ENCODE measurements around the gene TRIM56.
"Not testable (repeated sequence)": the region's sequence is repeated elsewhere in the genome, so short reads cannot be mapped to it uniquely, and the experiment has no call there.

TRIM56 gene

GRCh38 chr7:101120315-101120714 lies 35.0 kb downstream of the TRIM56 start:
- CTCF ChIA-PET = interaction anchor here (1.5 to 1.7 kb wide), 2 partner anchors 10 to 72 kb away, joined by 3 read pairs; no protein-coding TSS in a partner anchor
- POLR2A ChIA-PET = no interaction called here
- no peak for TF ChIP-seq CTCF (IDR thresholded peaks at IDR 0.05; ENCODE audit: control extremely low read depth, extremely low read depth, low read depth, missing control alignments)
- DNase-seq (ENCODE audit: extremely low spot score) = no peak

GRCh38 chr7:101121631-101121990 lies 36.3 kb downstream of the TRIM56 start:
- ChIA-PET CTCF (interaction anchor here (1.0 to 9.9 kb wide), 3 partner anchors 16 to 22 kb away, joined by 3 to 81 read pairs (median 39); no protein-coding TSS in a partner anchor), POLR2A (interaction anchor here (0.8 kb wide), 1 partner anchor 18 kb away, joined by 5 read pairs; no protein-coding TSS in a partner anchor)
- DNase-seq (ENCODE audit: extremely low spot score) = not testable (repeated sequence)

- DNase-seq (ENCODE audit: extremely low spot score) = peak; percentile 74
Observed at GRCh38 chr7:101121991-101122932, 37.0 kb downstream of the TRIM56 start.

GRCh38 chr7:101122933-101123702 lies 37.8 kb downstream of the TRIM56 start:
- DNase-seq (ENCODE audit: extremely low spot score) = no peak
- CTCF ChIA-PET = interaction anchor here (1.2 to 9.9 kb wide), 4 partner anchors 14 to 159 kb away, joined by 4 to 81 read pairs (median 22); no protein-coding TSS in a partner anchor
- POLR2A ChIA-PET = no interaction called here
- TF ChIP-seq CTCF (IDR thresholded peaks at IDR 0.05; ENCODE audit: control extremely low read depth, extremely low read depth, low read depth, missing control alignments) = no peak

More at GRCh38 chr7:101121991-101122932, 37.0 kb downstream of the TRIM56 start:
- CTCF ChIA-PET = interaction anchor here (1.0 to 9.9 kb wide), 5 partner anchors 14 to 160 kb away, joined by 3 to 81 read pairs (median 4); no protein-coding TSS in a partner anchor
- POLR2A ChIA-PET = interaction anchor here (0.8 kb wide), 1 partner anchor 17 kb away, joined by 5 read pairs; no protein-coding TSS in a partner anchor
- TF ChIP-seq CTCF (IDR thresholded peaks at IDR 0.05; ENCODE audit: control extremely low read depth, extremely low read depth, low read depth, missing control alignments) = no peak

- ChIA-PET POLR2A (no interaction called here), CTCF (interaction anchor here (1.5 to 9.9 kb wide), 3 partner anchors 13 to 159 kb away, joined by 4 to 81 read pairs (median 39); no protein-coding TSS in a partner anchor)
- TF ChIP-seq CTCF (IDR thresholded peaks at IDR 0.05; ENCODE audit: control extremely low read depth, extremely low read depth, low read depth, missing control alignments) = no peak
- DNase-seq (ENCODE audit: extremely low spot score) = no peak
Observed at GRCh38 chr7:101123703-101124068, 38.4 kb downstream of the TRIM56 start.

GRCh38 chr7:101124376-101125056 lies 39.2 kb downstream of the TRIM56 start:
- ChIA-PET CTCF (interaction anchor here (1.3 to 9.9 kb wide), 8 partner anchors 13 to 166 kb away, joined by 3 to 81 read pairs (median 7); partner anchors contain the start of gene FIS1), POLR2A (interaction anchor here (0.6 kb wide), 1 partner anchor 120 kb away, joined by 5 read pairs; no protein-coding TSS in a partner anchor)
- DNase-seq (ENCODE audit: extremely low spot score) = no peak
- no peak for TF ChIP-seq CTCF (IDR thresholded peaks at IDR 0.05; ENCODE audit: control extremely low read depth, extremely low read depth, low read depth, missing control alignments)

Measured in GM10248 (cell line).